Cardiac muscle cell (in vitro differentiated cells and primary cell): Measurements from ENCODE around the gene NENF. TPM values are rescaled to one million over a fixed set of nuclear protein-coding genes. Genes with fewer than 3 reads are reported as not detected.

Source experiments
- DNase-seq, 2 donors: peaks; one replicate each; pipeline versions ENCODE4 v3.0.0 to v3.0.0-alpha.2; 2010 to 2017; ENCODE audit warnings: low read depth in 1 of 2, low spot score in 1 of 2
- H3K27ac ChIP-seq: fragments of 200-600 bp; sonication (generic); 2 replicates; pipeline ENCODE4 v1.5.1; 2016
- H3K27me3 ChIP-seq: fragments of 200-600 bp; sonication (generic); 2 replicates; pipeline ENCODE4 v1.6.0; 2016; ENCODE audit warnings: control low read depth
- H3K36me3 ChIP-seq: fragments of 200-600 bp; sonication (generic); 2 replicates; pipeline ENCODE4 v1.5.1; 2016; ENCODE audit warnings: control low read depth
- H3K4me1 ChIP-seq: fragments of 200-600 bp; sonication (generic); 2 replicates; pipeline ENCODE4 v1.8.1; 2017; ENCODE audit warnings: low read depth, mild to moderate bottlenecking, mixed run types
- H3K4me3 ChIP-seq: fragments of 200-600 bp; sonication (generic); 2 replicates; pipeline ENCODE4 v1.5.1; 2016; ENCODE audit warnings: mild to moderate bottlenecking
- H3K9me3 ChIP-seq: fragments of 200-600 bp; sonication (generic); 2 replicates; pipeline ENCODE4 v1.5.1; 2017; ENCODE audit warnings: low read depth, mild to moderate bottlenecking, control low read depth
- polyA plus RNA-seq: library from polyadenylated mRNA; unstranded; fragments of >200 nt; fragmentation: Nextera tagmentation; extraction: Ambion mirVana; gene quantifications from 2 replicates; pipeline ENCODE4 v1.2.1, GENCODE V29; 2016
- total RNA-seq: library from RNA; depleted of rRNA; stranded (reverse); fragments of >200 nt; gene quantifications from 2 replicates; pipeline ENCODE4 v1.2.3, GENCODE V29; 2016
- TF ChIP-seq, protein P1 (sequence below): IDR thresholded peaks from 2 replicates; pipeline ENCODE4 v1.5.1; 2012; ENCODE audit warnings: low read depth, mild to moderate bottlenecking, low read length

Gene NENF
- total and polyA plus RNA-seq, 2 experiments from 2014 or later: 23.7 to 34.6 TPM

DNA sequence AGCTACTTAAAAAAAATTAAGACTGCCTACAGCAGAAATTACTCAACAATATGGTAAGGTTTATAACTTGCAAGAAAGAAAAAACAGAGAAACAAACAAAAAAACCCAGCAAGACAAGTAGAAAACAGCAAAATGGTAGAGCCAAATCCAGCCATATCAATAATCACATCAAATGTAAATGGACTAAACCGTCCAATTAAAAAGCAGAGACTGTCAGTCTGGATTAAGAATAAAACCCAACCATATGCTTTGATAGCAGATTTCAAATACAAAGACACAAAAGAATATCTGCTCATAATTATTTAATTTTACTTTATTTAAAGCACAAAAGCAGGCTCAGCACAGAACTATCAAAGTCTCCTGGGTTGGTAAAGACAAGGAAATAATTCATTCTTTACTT, 35.5 kb upstream of the NENF start:
- TF ChIP-seq, protein P1, sequence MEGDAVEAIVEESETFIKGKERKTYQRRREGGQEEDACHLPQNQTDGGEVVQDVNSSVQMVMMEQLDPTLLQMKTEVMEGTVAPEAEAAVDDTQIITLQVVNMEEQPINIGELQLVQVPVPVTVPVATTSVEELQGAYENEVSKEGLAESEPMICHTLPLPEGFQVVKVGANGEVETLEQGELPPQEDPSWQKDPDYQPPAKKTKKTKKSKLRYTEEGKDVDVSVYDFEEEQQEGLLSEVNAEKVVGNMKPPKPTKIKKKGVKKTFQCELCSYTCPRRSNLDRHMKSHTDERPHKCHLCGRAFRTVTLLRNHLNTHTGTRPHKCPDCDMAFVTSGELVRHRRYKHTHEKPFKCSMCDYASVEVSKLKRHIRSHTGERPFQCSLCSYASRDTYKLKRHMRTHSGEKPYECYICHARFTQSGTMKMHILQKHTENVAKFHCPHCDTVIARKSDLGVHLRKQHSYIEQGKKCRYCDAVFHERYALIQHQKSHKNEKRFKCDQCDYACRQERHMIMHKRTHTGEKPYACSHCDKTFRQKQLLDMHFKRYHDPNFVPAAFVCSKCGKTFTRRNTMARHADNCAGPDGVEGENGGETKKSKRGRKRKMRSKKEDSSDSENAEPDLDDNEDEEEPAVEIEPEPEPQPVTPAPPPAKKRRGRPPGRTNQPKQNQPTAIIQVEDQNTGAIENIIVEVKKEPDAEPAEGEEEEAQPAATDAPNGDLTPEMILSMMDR: no peak
- Histone ChIP-seq H3K4me1 (no peaks in the 10 kb centered on the region), H3K27ac (no peak overlapping the region), H3K9me3 (no peaks in the 10 kb centered on the region), H3K27me3 (no peaks in the 10 kb centered on the region), H3K36me3 (no peaks in the 10 kb centered on the region), H3K4me3 (no peak overlapping the region)
- DNase-seq: no peak

DNA sequence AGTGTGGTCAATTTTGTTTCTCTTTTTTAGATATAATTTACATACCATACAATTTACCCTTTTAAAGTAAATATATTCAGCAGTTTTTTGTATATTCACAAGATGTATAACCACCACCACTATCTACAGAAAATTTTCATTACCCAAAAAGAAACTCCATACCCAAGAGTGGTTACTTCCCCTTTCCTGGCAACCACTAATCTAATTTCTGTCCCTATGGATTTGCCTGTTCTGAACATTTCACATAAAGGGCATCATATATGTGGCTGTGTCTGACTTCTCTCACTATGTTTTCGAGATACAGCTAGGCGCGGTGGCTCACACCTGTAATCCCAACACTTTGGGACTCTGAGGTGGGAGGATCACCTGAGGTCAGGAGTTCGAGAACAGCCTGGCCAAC, 31.7 kb upstream of the NENF start:
- no peak overlapping the region for H3K27ac ChIP-seq
- TF ChIP-seq, protein P1: no peak
- H3K27me3 ChIP-seq: no peaks in the 10 kb centered on the region
- no peak overlapping the region for H3K4me3 ChIP-seq
- no peaks in the 10 kb centered on the region for H3K36me3 ChIP-seq
- DNase-seq: no peak
- no peaks in the 10 kb centered on the region for H3K9me3 ChIP-seq
- H3K4me1 ChIP-seq: no peaks in the 10 kb centered on the region

DNA sequence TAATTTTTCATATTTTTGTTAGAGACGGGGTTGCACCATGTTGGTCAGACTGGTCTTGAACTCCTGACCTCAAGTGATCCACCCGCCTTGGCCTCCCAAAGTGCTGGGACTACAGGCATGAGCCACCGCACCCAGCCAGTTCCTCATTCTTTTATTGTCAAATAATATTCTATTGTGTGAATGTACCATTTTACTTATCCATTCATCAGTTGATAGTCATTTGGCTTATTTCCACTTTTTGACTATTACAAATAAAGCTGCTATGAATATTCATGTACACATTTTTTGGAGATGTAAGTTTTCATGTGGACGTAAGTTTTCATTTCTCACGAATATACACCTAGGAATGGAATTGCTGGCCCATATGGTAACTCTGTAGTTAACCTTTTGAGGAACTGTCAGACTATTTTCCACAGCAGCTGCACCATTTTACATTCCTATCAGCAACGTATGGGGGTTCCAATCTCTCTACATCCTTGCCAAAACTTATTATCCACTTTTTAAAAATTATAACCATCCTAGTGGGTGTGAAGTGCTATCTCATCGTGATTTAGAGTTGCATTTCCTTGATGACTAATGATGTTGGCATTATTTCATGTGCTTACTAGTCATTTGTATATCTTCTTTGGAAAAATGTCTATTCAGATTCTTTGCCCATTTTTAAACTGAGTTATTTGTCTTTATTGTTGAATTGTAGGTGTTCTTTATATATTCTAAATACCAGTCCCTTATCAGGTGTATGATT, 30.7 kb upstream of the NENF start:
- Histone ChIP-seq H3K9me3 (no peaks in the 10 kb centered on the region), H3K36me3 (no peaks in the 10 kb centered on the region), H3K4me3 (no peak overlapping the region), H3K27me3 (no peaks in the 10 kb centered on the region), H3K4me1 (no peaks in the 10 kb centered on the region), H3K27ac (no peak overlapping the region)
- peak in 1 of 2 donors; percentile 71 for DNase-seq
- TF ChIP-seq, protein P1: no peak

DNA sequence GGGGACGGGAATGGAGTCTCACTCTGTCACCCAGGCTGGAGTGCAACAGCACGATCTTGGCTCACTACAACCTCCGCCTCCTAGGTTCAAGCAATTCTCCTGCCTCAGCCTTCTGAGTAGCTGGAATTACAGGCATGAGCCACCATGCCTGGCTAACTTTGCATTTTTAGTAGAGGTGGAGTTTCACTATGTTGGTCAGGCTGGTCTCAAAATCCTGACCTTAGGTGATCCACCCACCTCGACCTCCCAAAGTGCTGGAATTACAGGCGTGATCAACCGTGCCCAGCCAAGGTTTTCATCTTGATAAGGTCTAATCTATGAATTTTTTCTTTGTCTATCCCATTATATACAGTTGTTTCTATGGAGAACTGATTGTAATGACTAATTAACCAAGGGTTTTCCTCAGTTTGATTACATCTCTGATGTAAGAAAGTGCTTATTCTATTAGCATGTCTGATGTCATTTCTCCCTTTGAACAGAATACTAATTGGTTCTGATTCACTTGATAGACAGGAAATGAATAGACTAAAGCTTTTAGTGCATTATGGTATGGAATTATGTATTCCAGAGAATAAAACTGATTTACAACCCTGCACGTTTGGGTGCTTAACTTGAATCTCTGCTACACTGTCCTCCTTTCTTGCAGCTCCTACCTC, 29.9 kb upstream of the NENF start:
- H3K27me3 ChIP-seq: no peaks in the 10 kb centered on the region
- H3K4me3 ChIP-seq: no peak overlapping the region
- no peaks in the 10 kb centered on the region for H3K4me1 ChIP-seq
- no peak for DNase-seq
- TF ChIP-seq, protein P1: no peak
- no peaks in the 10 kb centered on the region for H3K36me3 ChIP-seq
- H3K9me3 ChIP-seq: no peaks in the 10 kb centered on the region
- no peak overlapping the region for H3K27ac ChIP-seq

DNA sequence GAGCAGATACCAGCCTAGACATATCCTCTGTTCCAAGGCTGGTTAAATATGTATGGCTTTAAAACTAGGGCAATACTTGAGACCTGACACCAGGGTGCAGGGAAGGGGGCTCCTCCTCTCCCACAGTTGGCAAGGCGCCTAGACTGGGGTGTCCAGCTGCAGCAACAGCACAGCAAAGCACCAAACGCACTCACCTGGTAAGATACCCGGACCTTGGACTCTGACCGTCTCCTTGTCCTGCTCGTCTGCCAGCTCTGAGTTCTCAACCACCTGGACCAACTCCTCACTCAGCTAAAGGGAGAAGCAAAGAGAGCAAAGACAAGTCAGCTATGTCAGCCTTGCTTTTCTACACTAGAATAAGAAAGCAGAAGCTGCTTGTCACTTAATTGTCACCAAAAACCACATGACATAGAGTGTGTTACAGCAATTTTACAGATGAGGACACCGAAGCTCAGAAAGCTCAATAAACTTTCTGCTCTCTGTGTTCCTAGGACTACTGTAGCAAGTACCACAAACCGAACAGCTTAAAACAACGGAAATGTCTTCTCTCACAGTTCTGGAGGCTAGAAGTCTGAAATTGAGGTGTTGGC, 22.4 kb upstream of the NENF start:
- no peak overlapping the region for H3K4me3 ChIP-seq
- no peak for DNase-seq
- peaks cover 13% of the 10 kb centered on the region for H3K27me3 ChIP-seq
- H3K4me1 ChIP-seq: peaks cover 5% of the 10 kb centered on the region
- no peak overlapping the region for H3K27ac ChIP-seq
- H3K9me3 ChIP-seq: no peaks in the 10 kb centered on the region
- TF ChIP-seq, protein P1: no peak
- no peaks in the 10 kb centered on the region for H3K36me3 ChIP-seq
